Measurements from ENCODE around the gene DKK3.
"Not testable (repeated sequence)": the region's sequence is repeated elsewhere in the genome, so short reads cannot be mapped to it uniquely, and the experiment has no call there.

DKK3 gene

GRCh38 chr11:12043221-12043620 lies 34.8 kb upstream of the DKK3 start:
- H3K27me3 ChIP-seq (ENCODE audit: insufficient read depth, low read depth): no peaks in the 10 kb centered on the region
- H3K27ac ChIP-seq: no peak overlapping the region
- H3K4me1 ChIP-seq (ENCODE audit: low read depth, poor library complexity, severe bottlenecking): peaks cover 13% of the 10 kb centered on the region
- H2AFZ ChIP-seq (ENCODE audit: low read depth): no peak overlapping the region
- no peak overlapping the region for H3K9ac ChIP-seq
- no peaks in the 10 kb centered on the region for H3K79me2 ChIP-seq (ENCODE audit: insufficient read depth, low read depth)
- no peak overlapping the region for H3K4me3 ChIP-seq (IDR thresholded peaks at IDR 0.05; ENCODE audit: insufficient read depth, low read depth, low read length)
- H4K20me1 ChIP-seq (ENCODE audit: insufficient read depth): no peaks in the 10 kb centered on the region
- H3K36me3 ChIP-seq (ENCODE audit: insufficient read depth): no peaks in the 10 kb centered on the region
- no peak overlapping the region for H3K4me2 ChIP-seq
- TF ChIP-seq, protein P1, sequence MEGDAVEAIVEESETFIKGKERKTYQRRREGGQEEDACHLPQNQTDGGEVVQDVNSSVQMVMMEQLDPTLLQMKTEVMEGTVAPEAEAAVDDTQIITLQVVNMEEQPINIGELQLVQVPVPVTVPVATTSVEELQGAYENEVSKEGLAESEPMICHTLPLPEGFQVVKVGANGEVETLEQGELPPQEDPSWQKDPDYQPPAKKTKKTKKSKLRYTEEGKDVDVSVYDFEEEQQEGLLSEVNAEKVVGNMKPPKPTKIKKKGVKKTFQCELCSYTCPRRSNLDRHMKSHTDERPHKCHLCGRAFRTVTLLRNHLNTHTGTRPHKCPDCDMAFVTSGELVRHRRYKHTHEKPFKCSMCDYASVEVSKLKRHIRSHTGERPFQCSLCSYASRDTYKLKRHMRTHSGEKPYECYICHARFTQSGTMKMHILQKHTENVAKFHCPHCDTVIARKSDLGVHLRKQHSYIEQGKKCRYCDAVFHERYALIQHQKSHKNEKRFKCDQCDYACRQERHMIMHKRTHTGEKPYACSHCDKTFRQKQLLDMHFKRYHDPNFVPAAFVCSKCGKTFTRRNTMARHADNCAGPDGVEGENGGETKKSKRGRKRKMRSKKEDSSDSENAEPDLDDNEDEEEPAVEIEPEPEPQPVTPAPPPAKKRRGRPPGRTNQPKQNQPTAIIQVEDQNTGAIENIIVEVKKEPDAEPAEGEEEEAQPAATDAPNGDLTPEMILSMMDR (conservative IDR thresholded peaks at IDR 0.05; ENCODE audit: low read depth, low read length): no peak

DNA sequence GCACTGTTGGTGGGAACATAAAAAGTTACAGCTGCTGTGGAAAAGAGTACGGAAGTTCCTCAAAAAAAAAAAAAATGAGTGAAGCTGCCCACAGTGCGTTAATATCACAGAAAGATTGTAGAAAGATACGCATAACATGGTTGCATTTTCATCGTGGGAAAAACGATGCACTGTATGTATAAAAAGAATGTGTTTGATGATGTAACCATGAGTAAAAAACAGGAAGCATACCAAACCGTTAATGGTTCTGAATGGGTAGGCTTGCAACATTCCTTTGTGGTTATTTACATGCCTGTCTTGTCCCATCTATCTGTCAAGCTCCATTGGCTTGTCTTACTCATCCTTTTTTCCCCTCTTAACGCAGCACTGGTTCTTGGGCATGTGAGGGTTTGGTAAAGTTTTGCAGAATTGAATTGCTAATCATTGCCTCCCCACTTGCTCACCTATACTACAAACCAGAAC lies 33.8 kb upstream of the DKK3 start:
- H3K36me3 ChIP-seq (ENCODE audit: insufficient read depth): no peaks in the 10 kb centered on the region
- no peak overlapping the region for H3K4me3 ChIP-seq (IDR thresholded peaks at IDR 0.05; ENCODE audit: insufficient read depth, low read depth, low read length)
- H3K4me2 ChIP-seq: no peak overlapping the region

GRCh38 chr11:12040719-12041118 lies 32.3 kb upstream of the DKK3 start:
- not testable (repeated sequence) for H3K4me2 ChIP-seq; H3K4me1 ChIP-seq (ENCODE audit: low read depth, poor library complexity, severe bottlenecking); H3K27ac ChIP-seq; H3K79me2 ChIP-seq (ENCODE audit: insufficient read depth, low read depth); H4K20me1 ChIP-seq (ENCODE audit: insufficient read depth); H3K27me3 ChIP-seq (ENCODE audit: insufficient read depth, low read depth); H3K9ac ChIP-seq; H3K36me3 ChIP-seq (ENCODE audit: insufficient read depth); H2AFZ ChIP-seq (ENCODE audit: low read depth); H3K4me3 ChIP-seq (IDR thresholded peaks at IDR 0.05; ENCODE audit: insufficient read depth, low read depth, low read length)

More for the DNA sequence above, 33.8 kb upstream of the DKK3 start:
- Histone ChIP-seq H3K27ac (no peak overlapping the region), H3K79me2 (ENCODE audit: insufficient read depth, low read depth) (no peaks in the 10 kb centered on the region), H4K20me1 (ENCODE audit: insufficient read depth) (no peaks in the 10 kb centered on the region), H2AFZ (ENCODE audit: low read depth) (no peak overlapping the region), H3K9ac (no peak overlapping the region), H3K27me3 (ENCODE audit: insufficient read depth, low read depth) (no peaks in the 10 kb centered on the region), H3K4me1 (ENCODE audit: low read depth, poor library complexity, severe bottlenecking) (peaks cover 9% of the 10 kb centered on the region)
- TF ChIP-seq, protein P1 (conservative IDR thresholded peaks at IDR 0.05; ENCODE audit: low read depth, low read length): no peak

DNA sequence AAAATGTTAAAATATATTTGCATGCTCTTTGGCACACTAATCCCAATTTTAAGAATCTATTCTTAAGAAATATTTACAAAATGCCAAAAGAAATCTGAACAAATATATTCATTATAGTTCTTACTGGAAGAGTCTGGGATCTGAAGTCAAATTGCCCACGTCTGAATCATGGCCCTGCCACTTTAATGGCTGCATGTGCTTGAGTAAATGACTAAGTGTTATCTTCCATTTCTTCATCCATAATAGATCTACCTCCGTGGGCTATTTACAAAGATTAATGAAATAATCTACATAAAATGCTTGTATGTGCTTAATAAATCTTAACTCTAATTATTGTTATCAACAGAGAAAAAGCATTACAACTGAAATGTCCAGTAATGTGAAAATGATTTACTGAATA lies 24.5 kb upstream of the DKK3 start:
- Histone ChIP-seq H2AFZ (ENCODE audit: low read depth) (no peak overlapping the region), H3K36me3 (ENCODE audit: insufficient read depth) (no peaks in the 10 kb centered on the region), H3K9ac (no peak overlapping the region), H3K27ac (no peak overlapping the region), H3K4me3 (IDR thresholded peaks at IDR 0.05; ENCODE audit: insufficient read depth, low read depth, low read length) (no peak overlapping the region), H3K27me3 (ENCODE audit: insufficient read depth, low read depth) (no peaks in the 10 kb centered on the region), H3K79me2 (ENCODE audit: insufficient read depth, low read depth) (no peaks in the 10 kb centered on the region), H3K4me2 (no peak overlapping the region), H4K20me1 (ENCODE audit: insufficient read depth) (no peaks in the 10 kb centered on the region), H3K4me1 (ENCODE audit: low read depth, poor library complexity, severe bottlenecking) (peaks cover 2% of the 10 kb centered on the region)
- TF ChIP-seq, protein P1 (conservative IDR thresholded peaks at IDR 0.05; ENCODE audit: low read depth, low read length): no peak

DNA sequence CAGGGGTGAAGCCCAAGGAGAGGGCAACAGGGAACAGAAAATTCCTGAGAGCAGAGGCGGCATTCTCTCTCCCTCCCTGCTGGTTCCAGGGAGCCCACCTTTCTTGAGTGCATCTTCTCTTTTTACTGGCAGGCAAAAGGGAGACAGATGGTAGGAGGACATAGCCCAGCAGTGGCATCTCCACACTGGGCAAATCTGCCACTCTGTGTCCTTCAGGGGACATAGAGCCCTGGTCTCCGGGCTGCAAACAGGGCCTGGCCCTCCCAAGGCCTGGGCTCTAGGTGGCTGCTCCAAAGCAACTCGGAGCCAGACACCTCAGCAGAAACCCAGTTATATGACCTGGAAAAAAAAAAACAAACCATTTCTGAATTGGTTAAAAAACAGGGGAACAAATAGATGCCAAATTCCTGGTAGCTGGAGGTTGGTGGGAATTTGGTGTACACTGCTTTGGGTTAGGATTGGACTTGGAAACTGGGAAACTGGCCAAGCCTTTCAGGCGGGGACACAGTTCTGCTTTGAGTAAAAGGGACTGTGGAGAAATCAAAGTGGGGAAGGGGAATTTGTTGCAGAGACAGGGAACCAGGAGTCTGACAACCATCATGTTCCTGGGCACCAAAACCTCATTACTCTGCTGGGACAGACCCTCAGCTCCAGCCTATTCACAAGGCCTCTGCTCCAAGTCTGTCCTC lies 23.6 kb upstream of the DKK3 start:
- H3K4me2 ChIP-seq: no peak overlapping the region
- no peaks in the 10 kb centered on the region for H4K20me1 ChIP-seq (ENCODE audit: insufficient read depth)
- TF ChIP-seq, protein P1 (conservative IDR thresholded peaks at IDR 0.05; ENCODE audit: low read depth, low read length): no peak
- no peaks in the 10 kb centered on the region for H3K36me3 ChIP-seq (ENCODE audit: insufficient read depth)
- no peaks in the 10 kb centered on the region for H3K27me3 ChIP-seq (ENCODE audit: insufficient read depth, low read depth)
- H3K4me3 ChIP-seq (IDR thresholded peaks at IDR 0.05; ENCODE audit: insufficient read depth, low read depth, low read length): no peak overlapping the region
- peaks cover 11% of the 10 kb centered on the region for H3K4me1 ChIP-seq (ENCODE audit: low read depth, poor library complexity, severe bottlenecking)
- no peak overlapping the region for H3K27ac ChIP-seq
- H2AFZ ChIP-seq (ENCODE audit: low read depth): no peak overlapping the region
- H3K79me2 ChIP-seq (ENCODE audit: insufficient read depth, low read depth): no peaks in the 10 kb centered on the region
- H3K9ac ChIP-seq: no peak overlapping the region
